ENCODE measurements around the gene NPR3.

DNA sequence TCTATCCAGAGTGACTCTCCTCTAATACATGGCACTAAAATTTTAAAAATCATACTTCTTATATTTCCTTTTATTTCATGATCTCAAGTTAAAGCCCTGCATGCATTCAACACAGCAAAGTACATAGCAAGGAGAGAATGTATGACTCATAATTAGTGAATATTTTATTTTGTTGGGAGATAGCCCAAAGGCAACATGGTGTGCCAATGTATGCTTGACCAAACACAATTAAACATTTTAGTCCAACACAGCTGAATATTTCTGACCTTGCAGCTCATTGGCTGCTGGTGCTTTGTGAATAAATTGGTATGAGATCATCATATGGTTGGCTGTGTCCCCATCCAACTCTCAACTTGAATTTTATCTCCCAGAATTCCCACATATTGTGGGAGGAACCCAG is 103.5 kb downstream of the NPR3 start:
- TF ChIP-seq, protein P1, sequence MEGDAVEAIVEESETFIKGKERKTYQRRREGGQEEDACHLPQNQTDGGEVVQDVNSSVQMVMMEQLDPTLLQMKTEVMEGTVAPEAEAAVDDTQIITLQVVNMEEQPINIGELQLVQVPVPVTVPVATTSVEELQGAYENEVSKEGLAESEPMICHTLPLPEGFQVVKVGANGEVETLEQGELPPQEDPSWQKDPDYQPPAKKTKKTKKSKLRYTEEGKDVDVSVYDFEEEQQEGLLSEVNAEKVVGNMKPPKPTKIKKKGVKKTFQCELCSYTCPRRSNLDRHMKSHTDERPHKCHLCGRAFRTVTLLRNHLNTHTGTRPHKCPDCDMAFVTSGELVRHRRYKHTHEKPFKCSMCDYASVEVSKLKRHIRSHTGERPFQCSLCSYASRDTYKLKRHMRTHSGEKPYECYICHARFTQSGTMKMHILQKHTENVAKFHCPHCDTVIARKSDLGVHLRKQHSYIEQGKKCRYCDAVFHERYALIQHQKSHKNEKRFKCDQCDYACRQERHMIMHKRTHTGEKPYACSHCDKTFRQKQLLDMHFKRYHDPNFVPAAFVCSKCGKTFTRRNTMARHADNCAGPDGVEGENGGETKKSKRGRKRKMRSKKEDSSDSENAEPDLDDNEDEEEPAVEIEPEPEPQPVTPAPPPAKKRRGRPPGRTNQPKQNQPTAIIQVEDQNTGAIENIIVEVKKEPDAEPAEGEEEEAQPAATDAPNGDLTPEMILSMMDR (IDR thresholded peaks at IDR 0.05), result no peak
- no peak for TF ChIP-seq POLR2A (IDR thresholded peaks at IDR 0.05)
